Cardiac fibroblast (primary cell): ENCODE data around the gene BAG5.
A peak's percentile ranks its signal among the peaks of the same experiment; 100 is the strongest.

Experiments used
- DNase-seq, 2 donors: peaks; one replicate each; pipeline versions ENCODE4 v3.0.0 to v3.0.0-alpha.2; 2010; ENCODE audit warnings: low read depth in 2 of 2
- H3K4me3 ChIP-seq, 2 donors: replicated peaks in 1 of 2; 1 replicate in 1 of 2; 2 replicates in 1 of 2; pipeline ENCODE4 v1.5.1; 2011; ENCODE audit warnings: low read depth in 2 of 2, low read length in 2 of 2, mild to moderate bottlenecking in 2 of 2, moderate library complexity in 1 of 2
- TF ChIP-seq, protein P1 (sequence below): IDR thresholded peaks from one replicate; pipeline ENCODE4 v1.5.1; 2011; ENCODE audit warnings: low read depth, mild to moderate bottlenecking, low read length, inconsistent platforms

Gene BAG5

DNA sequence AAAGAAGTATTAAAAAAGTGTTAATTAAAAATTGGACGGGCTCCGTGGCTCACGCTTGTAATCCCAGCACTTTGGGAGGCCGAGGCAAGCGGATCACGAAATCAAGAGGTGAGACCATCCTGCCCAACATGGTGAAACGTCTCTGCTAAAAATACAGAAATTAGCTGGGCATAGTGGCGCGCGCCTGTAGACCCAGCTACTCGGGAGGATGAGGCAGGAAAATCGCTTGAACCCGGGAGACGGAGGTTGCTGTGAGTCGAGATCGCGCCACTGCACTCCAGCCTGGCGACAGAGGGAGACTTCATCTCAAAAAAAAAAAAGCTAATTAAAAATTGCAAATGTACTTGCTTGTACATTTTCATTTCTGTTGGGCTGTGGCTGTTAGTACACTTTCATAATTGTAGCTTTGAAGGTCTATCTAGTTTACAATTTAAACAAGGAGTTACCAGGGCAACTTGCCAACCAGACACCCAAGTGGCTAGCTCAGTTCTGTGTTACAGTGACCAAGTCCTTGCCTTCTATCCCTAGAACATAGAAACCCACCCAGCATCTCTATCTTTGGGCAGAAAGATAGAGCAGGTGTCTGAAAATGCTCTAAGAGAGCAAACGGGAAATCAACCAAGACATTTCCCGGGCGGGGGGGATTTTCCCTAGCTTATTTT, 1.5 kb upstream of the BAG5 start:
- TF ChIP-seq, protein P1, sequence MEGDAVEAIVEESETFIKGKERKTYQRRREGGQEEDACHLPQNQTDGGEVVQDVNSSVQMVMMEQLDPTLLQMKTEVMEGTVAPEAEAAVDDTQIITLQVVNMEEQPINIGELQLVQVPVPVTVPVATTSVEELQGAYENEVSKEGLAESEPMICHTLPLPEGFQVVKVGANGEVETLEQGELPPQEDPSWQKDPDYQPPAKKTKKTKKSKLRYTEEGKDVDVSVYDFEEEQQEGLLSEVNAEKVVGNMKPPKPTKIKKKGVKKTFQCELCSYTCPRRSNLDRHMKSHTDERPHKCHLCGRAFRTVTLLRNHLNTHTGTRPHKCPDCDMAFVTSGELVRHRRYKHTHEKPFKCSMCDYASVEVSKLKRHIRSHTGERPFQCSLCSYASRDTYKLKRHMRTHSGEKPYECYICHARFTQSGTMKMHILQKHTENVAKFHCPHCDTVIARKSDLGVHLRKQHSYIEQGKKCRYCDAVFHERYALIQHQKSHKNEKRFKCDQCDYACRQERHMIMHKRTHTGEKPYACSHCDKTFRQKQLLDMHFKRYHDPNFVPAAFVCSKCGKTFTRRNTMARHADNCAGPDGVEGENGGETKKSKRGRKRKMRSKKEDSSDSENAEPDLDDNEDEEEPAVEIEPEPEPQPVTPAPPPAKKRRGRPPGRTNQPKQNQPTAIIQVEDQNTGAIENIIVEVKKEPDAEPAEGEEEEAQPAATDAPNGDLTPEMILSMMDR, result no peak
- peak in 1 of 2 donors; percentile 7 for DNase-seq
- H3K4me3 ChIP-seq, result peak overlapping the region; percentile 91 to 94

DNA sequence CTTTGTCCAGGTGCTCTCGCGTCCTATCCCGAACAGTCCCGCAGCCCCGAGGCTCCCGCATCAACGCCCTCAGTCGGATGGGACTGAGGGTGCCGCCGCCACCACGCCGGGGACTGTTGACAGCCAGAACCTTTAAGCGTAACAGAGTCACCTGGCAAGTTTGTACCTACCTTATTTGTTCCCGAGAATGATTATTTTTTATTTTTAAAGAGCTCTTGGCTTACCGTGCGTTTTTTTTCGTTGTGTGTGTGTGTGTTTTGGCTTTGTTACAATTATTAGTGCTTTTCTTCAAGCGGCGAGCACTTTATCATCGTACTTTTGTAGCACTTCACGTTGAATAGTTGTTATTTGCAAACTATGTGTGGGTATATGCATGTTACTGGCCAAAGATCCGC, 766 bp upstream of the BAG5 start:
- DNase-seq, result peak in 1 of 2 donors; percentile 27
- H3K4me3 ChIP-seq, result peak overlapping the region; percentile 91 to 94
- TF ChIP-seq, protein P1, result no peak

DNA sequence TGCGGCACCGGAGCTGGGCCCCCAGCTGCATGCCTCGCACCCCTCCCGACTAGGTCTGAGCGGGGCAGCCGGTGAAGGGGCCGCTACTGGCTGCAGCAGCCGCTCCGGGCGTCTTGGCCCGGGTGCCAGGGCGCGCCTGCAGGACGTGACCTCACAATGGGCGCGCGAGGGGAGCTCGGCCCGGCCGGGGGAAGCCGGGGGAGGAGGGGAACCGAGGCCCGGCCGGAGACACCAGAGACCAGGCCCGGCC, 353 bp downstream of the BAG5 start:
- peak overlapping the region; percentile 85 to 94 for H3K4me3 ChIP-seq
- TF ChIP-seq, protein P1, result no peak
- peak; percentile 60 to 63 for DNase-seq

DNA sequence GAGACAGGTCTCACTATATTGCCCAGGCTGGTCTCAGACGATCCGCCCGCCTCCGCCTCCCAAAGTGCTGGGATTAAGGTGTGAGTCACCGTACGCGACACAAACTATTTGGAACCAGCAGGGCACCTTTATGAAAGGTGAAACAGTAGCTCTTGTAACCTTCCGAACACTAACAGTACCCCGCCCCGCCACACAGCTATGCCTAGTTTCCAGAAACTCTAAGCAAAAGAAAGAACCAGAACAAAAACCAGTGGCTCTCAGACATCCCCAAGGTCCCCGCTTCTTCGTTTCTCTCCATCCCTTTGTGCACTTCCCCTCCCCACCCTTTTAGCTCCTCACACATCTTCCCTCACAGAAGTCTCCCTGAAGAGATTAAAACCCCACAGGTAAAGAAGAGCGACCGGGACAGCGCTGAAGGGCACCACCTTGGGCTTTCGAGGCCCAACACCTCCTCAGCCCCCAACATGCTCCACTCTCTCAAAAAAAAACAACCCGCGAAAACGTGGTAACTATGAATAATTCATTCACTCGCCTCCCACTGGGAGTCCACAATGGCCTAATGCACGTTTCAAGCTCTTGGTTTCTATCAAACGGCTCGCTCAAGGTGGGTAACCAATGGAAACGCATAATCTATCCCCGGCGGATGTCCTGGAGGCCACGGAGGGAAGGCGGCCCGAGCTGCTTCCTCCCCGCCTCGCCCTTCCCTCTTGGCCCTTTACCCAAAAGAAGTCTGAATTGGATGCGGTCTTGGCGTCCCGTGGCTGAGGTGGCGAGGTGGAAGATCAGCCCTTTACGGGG, 877 bp downstream of the BAG5 start:
- peak overlapping the region; percentile 85 to 94 for H3K4me3 ChIP-seq
- DNase-seq, result peak; percentile 63 to 70
- TF ChIP-seq, protein P1, result no peak

DNA sequence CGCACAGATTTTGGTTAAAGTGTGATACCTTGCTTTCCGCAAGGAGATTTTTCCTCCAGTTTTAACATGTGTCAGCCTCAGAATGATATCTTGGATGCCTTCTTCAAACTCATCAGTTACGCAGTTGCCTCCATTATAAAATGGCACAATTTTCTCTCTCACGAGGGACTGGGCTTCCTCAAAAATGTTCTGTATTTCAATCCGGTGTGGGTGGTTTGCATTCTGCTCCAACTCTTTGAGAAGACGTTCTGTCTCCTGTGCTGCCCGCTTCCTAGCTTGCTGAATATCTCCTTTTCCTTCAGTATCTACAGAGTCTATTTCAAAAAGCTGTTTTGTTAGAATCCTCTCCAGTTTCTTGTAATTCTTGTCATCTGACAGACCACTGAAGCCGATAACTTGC, 1.8 kb downstream of the BAG5 start:
- no peak for DNase-seq
- TF ChIP-seq, protein P1, result no peak
- H3K4me3 ChIP-seq, result no peak overlapping the region

DNA sequence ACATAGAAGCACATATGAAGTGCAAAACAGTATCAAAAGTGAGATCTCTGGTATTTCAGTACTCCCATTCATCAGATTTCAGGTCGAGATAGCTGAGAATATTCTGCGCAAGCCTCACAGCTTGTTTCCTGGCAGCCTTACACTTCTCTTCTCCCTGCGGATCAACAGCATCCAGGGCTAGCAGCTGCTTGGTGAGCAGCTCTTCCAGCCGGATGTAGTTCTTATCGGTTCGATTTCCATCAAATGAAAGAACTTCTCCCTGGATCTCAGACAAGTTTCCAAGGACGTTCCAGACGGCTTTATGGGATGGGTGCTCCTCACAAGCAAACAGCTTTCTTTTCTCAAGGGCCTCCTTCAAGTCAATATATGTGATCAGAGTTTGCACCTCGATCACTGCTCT, 2.7 kb downstream of the BAG5 start:
- TF ChIP-seq, protein P1, result no peak
- H3K4me3 ChIP-seq, result no peak overlapping the region
- DNase-seq, result no peak
